Measurements from ENCODE around the gene S100PBP.

S100PBP gene

GRCh38 chr1:32871364-32872191 is 54.1 kb downstream of the S100PBP start:
- DNase-seq, result no peak

GRCh38 chr1:32872192-32872460 is 54.7 kb downstream of the S100PBP start:
- no peak for DNase-seq

DNA sequence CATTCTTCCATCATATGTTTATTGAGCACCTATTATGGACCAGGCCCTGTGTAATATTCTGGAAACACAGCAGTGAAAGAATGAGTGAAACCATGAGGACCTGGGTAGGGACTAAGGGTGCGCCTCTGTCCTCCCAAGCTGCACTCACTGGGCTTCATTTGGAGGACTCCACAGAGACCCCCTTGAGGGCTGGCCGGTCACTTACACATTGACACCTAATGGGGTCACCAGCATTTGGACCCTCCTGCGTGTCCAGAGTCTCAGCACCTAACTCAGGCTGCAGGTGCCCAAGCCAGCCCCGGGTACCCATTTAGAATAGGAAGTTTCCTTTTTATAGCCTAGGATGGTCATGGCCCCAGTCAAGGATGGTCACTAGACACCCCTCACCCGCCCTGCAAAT is 56.0 kb downstream of the S100PBP start:
- DNase-seq, result no peak

- no peak for DNase-seq
Observed at GRCh38 chr1:32874860-32875752, 57.7 kb downstream of the S100PBP start.

GRCh38 chr1:32876341-32877210 is 59.1 kb downstream of the S100PBP start:
- DNase-seq, result peak in 1 of 2 experiments; percentile 42

DNA sequence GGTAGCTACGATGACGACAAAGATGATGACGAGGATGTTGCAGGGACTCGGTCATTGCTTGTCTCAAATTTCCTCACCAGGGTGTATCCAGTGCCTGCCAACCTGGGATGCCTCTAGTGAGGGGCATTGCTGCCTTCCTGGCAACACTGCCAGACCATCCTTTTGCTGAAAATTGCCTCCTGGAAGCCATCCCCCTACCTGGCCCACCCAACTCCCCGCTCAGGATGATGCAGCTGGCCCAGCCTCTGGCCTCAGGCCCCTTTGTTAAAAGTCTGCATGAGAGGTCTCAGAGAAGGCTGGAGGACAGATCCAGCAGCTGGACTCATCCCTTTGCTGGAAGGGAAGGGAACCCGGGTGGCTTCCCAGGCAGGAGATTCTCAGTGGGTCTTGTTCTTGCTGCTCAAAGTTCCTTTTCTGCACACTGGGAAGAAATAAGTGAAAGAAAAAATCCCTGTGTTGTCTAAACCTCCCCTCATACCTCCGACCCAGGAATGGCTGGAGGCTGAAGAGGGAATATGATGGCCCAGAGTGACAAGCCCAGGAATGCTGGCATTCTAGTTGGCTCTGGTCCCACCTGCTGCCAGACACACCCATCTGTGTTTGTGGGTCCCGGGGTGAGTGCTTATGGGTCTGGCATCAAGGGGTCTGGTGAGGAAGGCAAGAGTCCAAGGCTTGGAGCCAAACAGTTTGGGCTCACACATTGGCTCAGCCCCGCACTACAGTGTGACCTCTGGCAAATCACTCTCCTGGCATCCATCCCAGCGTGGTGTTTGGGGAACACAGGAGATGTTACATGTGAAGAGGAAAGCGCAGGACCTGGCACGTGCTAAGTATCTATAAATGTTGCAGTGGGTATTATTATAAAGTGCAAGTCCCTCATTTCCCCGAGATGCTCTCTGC is 60.0 kb downstream of the S100PBP start:
- DNase-seq, result no peak

- no peak for DNase-seq
Observed at GRCh38 chr1:32878183-32878582, 60.7 kb downstream of the S100PBP start.

- DNase-seq, result no peak
Observed at GRCh38 chr1:32878637-32879041, 61.2 kb downstream of the S100PBP start.

DNA sequence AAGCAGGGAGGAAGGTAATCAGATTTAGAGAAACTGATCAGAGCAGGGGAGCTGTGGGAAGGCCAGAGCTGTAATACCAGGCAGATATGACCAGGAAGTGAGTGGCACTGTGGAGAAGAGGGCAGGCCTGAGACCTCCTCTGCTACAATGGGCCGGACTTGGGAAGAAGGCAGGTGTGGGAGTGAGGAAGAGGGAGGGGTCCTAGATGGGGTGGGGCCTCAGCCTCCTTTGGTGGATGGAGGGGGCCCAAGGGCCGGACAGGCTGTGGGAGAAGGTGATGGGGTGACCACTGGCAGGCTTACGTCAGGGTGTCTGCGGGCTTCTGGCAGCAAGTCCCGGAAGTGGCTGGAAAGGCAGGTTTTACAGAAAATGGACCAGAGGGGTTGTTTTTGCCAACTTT is 63.8 kb downstream of the S100PBP start:
- DNase-seq, result no peak

GRCh38 chr1:32881871-32882850 is 64.7 kb downstream of the S100PBP start:
- DNase-seq, result no peak

DNA sequence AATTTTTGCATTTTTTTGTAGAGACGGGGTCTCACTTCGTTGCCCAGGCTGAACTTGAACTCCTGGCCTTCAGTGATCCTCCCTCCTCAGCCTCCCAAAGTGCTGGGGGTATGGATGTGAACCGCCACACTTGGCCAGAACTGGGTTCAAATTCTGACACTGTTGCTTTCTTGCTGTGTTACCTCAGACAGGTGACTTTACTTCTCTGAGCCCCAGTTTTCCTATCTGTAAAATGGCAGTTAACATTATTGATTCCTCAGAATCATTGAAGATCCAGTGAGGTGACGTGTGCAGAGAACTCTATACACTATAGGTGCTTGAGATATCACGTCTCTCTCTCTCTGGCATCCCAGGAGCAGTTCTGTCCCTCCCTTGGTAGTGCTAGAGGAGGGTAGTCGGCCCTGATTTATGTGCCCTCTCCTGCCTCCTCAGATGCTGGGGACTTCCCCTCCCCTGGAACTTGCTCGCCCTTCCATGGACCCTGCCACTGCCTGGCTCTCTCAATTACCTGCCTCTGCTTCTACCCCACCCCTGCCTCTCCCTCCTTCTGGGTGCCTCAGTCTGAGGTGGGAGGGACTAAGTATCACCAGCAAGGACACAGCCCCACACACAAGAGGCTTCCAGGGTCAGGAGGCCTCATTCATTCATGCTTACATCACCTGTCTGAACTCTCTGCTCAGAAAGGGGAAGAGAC is 66.0 kb downstream of the S100PBP start:
- no peak for DNase-seq

DNA sequence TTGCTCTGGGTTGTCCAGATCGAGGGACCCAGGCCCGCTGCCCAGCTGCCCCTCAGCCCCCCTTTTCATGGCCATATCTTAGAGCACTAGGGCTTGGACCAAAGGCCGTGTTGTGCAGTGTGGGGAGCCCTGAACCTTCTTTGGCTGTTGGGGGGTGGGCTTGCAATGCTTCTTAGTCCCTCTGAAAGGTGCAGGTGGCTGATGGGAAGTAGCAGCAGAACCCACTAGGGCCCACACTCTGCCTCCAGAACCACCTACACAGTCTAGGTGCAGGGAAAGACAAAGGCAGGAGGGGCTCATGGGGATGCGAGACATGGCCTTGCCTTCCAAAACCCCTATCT is 66.5 kb downstream of the S100PBP start:
- DNase-seq, result no peak

DNA sequence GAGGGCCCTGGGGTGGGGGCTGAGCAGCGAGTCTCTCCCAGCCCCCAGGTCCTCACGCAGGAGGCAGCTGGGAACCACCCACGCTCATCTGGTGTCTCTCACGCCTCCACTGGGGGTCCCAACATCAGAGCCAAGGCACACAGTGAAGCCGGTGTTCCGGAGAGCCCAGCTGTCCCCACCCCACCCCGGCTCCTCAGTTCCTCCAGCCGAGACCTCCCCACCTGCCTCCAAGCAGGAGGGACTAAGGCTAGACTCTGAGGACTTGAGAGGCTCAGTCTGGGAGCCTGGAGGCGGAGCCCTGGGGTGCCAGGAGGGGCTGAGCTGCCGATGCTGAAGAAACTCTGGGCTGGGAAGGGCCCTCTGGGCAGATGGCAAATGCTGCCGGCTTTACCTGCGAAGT is 67.3 kb downstream of the S100PBP start:
- no peak for DNase-seq

DNA sequence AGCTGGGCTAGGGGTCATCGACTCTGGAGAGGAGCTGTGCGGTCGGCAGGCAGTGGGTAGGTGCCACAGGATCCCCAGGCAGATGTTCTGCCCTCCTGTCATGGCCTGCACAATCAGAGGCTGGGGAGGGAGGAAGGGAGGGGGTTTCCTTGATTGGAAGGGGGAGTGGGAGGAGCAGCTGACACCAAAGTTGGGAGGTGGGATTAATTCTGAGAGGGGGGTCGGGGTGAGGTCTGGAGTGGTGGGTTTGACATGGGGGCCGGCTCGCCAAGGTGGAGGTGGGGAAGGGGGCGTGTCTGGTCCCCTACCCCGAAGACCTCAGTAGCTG is 68.2 kb downstream of the S100PBP start:
- DNase-seq, result no peak

DNA sequence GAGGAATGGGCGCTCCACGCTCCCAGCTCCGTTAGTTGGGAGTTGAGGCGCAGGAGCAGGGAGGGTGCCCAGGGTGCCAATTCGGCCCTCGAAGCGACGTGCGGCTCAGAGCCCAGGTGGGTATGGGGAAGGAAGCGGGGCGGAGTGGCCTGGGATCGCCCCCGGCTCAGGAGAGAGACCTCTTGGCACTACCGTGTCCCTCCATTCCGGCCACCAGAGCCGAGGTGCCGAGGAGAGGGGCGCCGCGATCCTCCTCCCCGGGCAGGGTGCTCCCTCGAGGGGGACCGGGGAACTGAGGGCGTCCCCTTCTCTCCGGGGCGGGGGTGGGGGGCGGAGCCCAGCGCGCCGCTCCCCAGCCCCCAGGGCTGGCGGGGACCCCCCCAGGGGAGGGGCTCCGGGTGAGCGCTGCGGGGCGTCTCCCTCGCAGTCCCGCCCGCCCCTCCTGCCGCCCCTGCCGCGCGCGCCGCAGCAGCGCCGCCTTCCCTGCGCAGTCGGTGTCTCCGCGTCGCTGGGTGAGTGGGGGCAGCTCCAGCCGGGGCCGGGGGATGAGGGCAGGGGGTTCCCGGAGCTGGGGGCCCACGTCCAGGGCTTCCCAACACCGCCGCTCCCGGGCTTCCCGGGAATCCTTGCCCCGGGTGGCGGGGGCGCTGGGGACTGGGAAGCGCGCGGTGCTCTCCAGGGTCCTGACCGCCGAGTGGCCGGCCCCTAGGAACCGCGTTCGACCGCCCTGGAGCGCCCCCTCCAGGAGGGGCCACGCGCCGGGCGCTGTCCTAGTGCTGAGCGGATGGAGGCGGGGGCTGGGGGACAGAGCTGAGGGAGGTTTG is 68.8 kb downstream of the S100PBP start, which contains the start of gene HPCA:
Gene HPCA (plus strand): TSS at position 488 of the 824 bp plus-strand sequence. CDS start 2,408 bp downstream, outside the sequence.
- DNase-seq, result peak; percentile 53 to 83

- no peak for DNase-seq
Observed at GRCh38 chr1:32886828-32887414, 69.5 kb downstream of the S100PBP start.

DNA sequence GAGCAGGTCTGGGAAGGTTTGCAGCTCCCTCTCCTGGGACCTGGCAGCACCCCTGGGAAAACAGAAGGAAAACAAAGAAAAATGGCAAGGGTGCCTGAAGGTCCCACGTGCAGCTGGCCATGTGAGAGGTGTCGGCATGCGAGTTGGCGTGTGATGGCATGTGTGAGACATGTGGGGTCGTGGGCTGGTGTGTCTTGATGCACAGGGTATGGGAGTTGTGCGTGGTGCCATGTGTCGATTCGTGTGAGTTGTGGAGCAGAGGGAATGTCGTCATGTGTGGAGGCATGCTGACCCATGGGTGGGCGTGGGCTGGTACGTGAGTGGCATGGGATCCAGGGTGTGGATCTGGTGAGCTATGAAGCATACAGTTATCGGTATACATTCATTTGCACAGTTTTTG is 70.2 kb downstream of the S100PBP start:
- DNase-seq, result no peak

- DNase-seq, result no peak
Observed at GRCh38 chr1:32888134-32888533, 70.7 kb downstream of the S100PBP start.

Measured in NCI-H1930 (cell line).